C4-2B (cell line): ENCODE results near the gene FLVCR2.

Experiments used
- CTCF ChIP-seq: fragments of 450-650 bp; conservative IDR thresholded peaks from 2 replicates; pipeline ENCODE4 v1.5.1; 2017; ENCODE audit warnings: mild to moderate bottlenecking
- ZFX ChIP-seq: fragments of 450-650 bp; IDR thresholded peaks from 2 replicates; pipeline ENCODE4 v1.6.1; 2017

DNA sequence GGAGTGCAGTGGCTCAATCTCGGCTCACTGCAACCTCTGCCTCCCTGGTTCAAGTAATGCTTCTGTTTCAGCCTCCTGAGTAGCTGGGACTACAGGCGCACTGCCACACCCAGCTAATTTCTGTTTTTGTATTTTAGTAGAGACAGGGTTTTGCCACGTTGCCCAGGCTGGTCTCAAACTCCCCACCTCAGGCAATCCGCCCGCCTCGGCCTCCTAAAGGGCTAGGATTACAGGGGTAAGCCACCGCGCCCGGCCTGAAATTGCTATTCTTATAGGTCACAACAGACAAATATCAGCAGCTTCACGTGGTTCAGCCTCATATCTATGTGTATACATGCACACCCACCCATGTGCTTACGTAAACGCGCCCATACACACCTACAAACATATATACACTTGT, 32.5 kb upstream of the FLVCR2 start:
- no peak for TF ChIP-seq CTCF
- no peak for TF ChIP-seq ZFX
